GM10847 (cell line): ENCODE data around the gene RUVBL1.

Experiments used
- POLR2A ChIP-seq: IDR thresholded peaks from 2 replicates; pipeline ENCODE4 v1.6.1; 2011; ENCODE audit not compliant: insufficient read length; ENCODE audit errors: extremely low read depth

RUVBL1 gene

GRCh38 chr3:128103136-128103676 lies 20.4 kb downstream of the RUVBL1 start:
- no peak for TF ChIP-seq POLR2A

- no peak for TF ChIP-seq POLR2A
These were observed 23.0 kb downstream of the RUVBL1 start for GRCh38 chr3:128100638-128101037.

GRCh38 chr3:128100161-128100560 lies 23.5 kb downstream of the RUVBL1 start:
- no peak for TF ChIP-seq POLR2A

- TF ChIP-seq POLR2A, result no peak
These were observed 25.4 kb downstream of the RUVBL1 start for GRCh38 chr3:128098234-128098633.

GRCh38 chr3:128095222-128095703 lies 28.3 kb downstream of the RUVBL1 start:
- TF ChIP-seq POLR2A, result no peak

GRCh38 chr3:128094295-128095151 lies 29.1 kb downstream of the RUVBL1 start:
- no peak for TF ChIP-seq POLR2A

- TF ChIP-seq POLR2A, result no peak
These were observed 32.0 kb downstream of the RUVBL1 start for GRCh38 chr3:128091586-128091985.

GRCh38 chr3:128089135-128089534 lies 34.5 kb downstream of the RUVBL1 start:
- no peak for TF ChIP-seq POLR2A

- no peak for TF ChIP-seq POLR2A
These were observed 39.0 kb downstream of the RUVBL1 start for GRCh38 chr3:128084675-128085021.

- TF ChIP-seq POLR2A, result no peak
These were observed 39.5 kb downstream of the RUVBL1 start for GRCh38 chr3:128083980-128084674.

- TF ChIP-seq POLR2A, result no peak
These were observed 40.2 kb downstream of the RUVBL1 start for GRCh38 chr3:128083396-128083795.

- no peak for TF ChIP-seq POLR2A
These were observed 41.1 kb downstream of the RUVBL1 start for GRCh38 chr3:128082546-128082945.

- TF ChIP-seq POLR2A, result no peak
These were observed 41.8 kb downstream of the RUVBL1 start for GRCh38 chr3:128081846-128082245.

GRCh38 chr3:128081226-128081625 lies 42.4 kb downstream of the RUVBL1 start:
- TF ChIP-seq POLR2A, result no peak

GRCh38 chr3:128080323-128081080 lies 43.1 kb downstream of the RUVBL1 start:
- no peak for TF ChIP-seq POLR2A

GRCh38 chr3:128079823-128080222 lies 43.8 kb downstream of the RUVBL1 start:
- no peak for TF ChIP-seq POLR2A

GRCh38 chr3:128078875-128079274 lies 44.7 kb downstream of the RUVBL1 start:
- TF ChIP-seq POLR2A, result no peak
